HG03095 (cell line): ENCODE results near the gene AMT.

Experiments used
- ATAC-seq: cut with Tn5 transposase; IDR thresholded peaks from one replicate; pipeline ENCODE4 v1.9.1; 2021; ENCODE audit warnings: moderate library complexity; ENCODE audit not compliant: unreplicated experiment

The AMT gene

DNA sequence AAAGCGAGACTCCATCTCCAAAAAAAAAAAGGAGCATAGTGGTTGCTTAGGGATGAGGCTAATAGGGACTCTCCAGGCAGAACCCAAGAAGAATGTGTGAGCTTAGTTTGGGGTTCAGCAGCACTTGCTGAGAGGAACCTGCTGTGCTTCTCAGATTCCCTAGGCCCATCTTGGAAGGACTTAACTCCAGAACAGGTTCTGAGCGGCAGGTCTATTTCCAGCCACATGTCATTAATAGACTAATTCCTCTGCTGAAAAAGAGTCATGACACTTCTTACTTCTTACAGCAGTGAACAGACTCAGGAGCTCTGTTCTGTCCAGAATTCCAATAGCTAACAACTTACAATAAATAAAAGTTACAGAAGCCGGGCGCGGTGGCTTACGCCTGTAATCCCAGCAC is 33.0 kb downstream of the AMT start:
- ATAC-seq: no peak

DNA sequence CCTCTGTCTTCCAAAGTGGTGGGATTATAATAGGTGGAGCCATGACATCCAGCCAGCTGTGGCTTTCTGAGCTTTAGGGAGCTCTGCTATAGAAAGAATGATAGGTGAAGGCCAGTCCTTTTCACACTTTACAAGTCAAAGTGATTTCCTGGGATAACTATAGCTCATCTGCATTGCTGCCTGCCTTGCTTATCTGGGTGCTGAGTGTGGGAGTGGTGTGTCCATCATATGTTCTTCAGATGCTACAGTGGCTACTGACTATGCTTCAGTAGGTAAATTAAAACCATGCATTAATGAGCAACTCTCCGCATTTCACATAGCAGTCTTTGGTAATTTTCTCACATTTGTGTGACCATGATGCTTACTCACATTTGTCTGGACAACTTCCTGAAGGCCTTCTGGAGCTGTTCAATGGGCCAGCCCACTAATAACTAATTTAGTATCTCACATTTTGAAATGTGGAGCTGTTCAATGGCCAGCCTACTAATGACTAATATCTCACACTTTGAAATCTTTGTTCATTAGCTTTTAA is 33.9 kb downstream of the AMT start:
- ATAC-seq: no peak

DNA sequence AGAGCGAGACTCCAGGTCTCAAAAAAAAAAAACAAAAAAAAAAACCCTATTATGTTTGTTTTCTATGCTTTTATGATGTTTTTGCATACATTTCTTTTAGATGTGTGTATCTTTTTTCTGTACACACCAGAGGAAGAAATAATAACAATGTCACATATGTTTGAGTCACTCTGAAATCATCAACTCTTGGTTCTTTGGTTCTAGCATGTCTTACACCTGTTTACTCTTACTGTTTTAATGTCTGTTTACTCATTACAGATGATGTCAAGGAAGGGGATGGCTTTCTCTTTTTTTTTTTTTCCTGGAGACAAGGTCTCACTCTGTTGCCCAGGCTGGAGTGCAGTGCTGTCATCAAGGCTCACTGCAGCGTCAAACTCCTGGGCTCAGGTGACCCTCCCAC is 34.6 kb downstream of the AMT start:
- no peak for ATAC-seq

DNA sequence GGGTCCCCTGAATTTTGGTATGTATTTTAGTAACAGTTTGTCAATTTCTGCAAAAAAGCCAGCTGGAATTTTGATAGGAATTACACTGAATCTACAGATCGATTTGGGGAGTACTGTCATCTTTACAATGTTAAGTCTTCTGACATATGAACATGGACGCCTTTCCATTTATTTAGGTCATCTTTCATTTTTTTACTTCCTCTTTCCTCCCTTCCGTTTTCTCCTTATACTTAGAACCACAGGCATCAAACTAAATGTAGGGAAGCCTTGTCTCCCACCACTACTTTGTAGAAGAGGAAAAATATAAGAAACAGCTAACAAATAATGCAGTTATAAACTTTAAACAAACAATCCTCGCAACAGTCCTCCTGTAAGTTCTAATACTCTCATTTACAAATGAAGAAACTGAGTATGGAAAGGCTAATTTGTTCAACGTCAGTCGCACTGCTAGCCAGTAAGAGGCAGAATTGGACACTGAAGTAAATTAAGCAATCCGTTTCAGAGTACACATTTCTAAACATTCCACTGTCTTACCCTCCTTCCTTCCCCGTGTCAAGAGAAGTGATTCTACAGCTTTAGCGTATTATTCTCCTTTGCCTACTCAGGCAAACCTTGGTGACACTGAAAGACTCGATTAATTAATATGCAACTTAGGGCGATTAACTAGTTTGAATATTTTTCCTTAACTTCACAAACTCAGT is 36.1 kb downstream of the AMT start:
- ATAC-seq: no peak

DNA sequence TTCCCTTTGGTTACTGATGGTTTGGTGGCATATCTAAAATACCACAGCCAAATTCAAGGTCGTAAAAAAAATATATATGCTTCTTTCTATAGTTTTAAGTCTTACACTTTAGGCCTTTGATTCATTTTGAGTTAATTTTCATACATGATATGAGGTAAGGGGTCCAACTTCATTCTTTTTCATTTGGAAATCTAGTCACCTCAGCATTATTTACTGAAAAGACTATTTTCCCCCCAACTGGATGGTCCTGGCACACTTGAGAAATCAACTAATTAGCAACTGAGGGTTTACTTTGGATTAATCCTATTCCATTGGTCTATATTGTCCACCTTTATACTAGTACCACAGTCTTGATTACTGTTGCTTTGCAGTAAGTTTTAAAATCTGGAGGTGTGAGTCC is 36.7 kb downstream of the AMT start:
- ATAC-seq: no peak

DNA sequence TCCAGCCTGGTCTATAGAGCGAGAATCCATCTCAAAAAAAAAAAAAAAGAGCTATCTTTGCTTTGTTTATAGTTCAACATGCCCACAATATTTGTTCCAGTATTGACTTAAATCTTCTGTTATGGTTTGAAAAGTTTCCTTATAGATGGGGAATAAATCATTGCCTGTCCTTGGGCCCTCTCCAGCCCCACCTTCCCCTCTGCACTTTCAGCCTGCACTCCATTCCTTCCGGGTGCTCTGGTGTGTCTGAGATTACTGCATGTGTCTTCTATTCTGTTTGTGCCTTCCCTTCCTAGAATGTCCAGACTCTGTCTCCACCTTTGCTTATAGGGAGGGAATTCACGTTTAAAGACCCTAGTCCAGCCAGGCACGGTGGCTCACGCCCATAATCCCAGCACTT is 38.9 kb downstream of the AMT start:
- no peak for ATAC-seq

DNA sequence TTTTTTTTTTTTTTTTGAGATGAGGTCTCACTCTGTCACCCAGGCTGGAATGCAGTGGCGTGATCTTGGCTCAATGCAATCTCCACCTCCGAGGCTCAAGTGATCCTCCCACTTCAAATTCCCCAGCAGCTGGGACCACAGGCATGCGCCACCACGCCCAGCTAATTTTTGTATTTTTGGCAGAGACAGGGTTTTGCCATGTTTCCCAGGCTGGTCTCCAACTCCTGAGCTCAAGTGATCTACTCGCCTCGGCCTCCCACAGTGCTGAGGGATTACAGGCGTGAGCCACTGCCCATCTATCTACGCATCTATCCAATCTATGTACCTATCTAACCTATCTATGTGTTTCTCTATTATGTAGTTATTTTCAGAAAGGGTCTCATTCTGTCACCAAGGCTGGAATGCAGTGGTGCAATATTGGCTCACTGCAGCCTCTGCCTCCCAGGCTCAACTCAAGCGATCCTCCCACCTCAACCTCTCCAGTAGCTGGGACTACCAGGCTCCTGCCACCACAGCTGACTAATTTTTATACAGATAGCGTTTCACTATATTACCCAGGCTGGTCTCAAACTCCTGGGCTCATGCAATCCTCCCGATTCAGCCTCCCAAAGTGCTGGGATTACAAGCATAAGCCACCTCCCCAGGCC is 43.9 kb downstream of the AMT start:
- no peak for ATAC-seq

DNA sequence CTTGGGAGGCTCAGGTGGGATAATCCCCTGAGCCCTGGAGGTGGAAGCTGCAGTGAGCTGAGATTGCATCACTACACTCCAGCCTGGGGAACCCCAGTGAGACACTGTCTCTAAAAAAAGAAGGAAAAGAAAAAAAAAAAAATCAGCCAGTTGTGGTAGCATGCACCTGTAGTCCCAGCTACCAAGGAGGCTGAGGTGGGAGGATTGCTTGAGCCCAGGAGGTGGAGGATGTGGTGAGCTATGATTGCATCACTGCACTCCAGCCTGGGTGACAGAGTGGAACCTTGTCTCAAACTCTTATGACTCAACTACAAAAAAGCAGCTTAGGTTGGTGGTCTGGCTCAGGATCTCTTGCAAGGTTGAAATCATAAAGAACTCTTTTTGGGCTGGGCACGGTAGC is 44.8 kb downstream of the AMT start:
- ATAC-seq: no peak

DNA sequence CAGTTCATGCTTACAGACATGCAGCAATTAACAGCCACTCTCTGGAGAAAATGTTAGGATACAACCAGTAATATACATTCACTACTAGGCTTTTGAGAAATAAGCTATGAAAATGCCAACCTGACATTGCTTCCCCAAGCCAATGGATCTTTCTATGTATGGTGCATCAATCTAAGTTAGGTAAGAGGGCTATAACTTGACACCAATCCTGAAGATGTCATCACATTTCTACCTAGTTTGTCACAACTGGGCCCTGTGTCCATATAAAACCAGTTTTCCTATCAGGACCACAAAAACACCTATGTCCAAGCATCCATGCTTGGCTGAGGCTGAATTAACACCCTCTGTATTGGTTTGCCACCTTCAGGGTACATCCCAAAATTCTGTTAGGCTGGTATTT is 50.3 kb downstream of the AMT start:
- no peak for ATAC-seq

DNA sequence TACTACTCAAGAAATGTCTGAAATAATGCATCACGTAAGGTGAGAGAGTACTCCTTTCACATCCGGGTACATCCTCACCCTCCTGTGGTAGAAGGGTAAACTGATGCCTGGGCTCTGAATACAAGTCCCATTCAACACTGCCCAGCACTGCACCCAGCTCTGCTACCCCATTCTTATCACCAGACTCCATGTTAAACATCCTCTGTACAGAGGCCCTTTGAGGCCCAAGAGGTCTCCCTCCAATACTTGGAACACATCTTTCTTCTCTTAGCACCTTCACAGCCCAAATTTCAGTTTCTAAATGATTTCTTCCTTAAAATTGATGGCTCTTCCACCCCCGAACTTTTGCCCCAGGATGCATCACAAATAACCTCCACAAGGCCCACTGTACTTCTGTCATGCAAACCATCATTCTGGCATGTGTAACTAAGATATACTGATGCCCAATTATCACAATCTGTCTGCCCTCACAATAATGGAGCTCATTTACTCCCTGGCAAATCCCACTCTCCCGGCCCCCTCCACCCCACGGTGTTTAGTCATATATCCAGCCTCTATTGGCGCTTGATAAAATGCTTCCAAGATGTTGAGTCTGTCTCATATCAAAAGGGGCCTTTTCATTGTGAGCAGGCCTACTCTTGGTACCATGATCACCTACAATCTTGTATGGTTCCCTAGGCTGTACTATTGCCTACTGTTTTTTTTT is 51.5 kb downstream of the AMT start:
- no peak for ATAC-seq
